SK-N-SH treated with all-trans-retinoic acid at 6 μM for 48 hours (cell line): ENCODE measurements around the gene SKIL.

Experiments
- ARNTL ChIP-seq: fragments of 450-650 bp; formaldehyde crosslinking; IDR thresholded peaks from 2 replicates; pipeline ENCODE4 v1.5.0; 2020; ENCODE audit warnings: low read depth, mild to moderate bottlenecking, moderate library complexity, borderline replicate concordance
- BACH2 ChIP-seq: fragments of 250-450 bp; sonication (Bioruptor Pico); IDR thresholded peaks from 2 replicates; pipeline ENCODE4 v1.9.0; 2021; ENCODE audit warnings: mild to moderate bottlenecking, borderline replicate concordance
- CREB5 ChIP-seq: fragments of 250-450 bp; sonication (Bioruptor Pico); IDR thresholded peaks from 2 replicates; pipeline ENCODE4 v1.5.1; 2020; ENCODE audit warnings: low read depth, mild to moderate bottlenecking, moderate library complexity
- GLIS3 ChIP-seq: fragments of 250-450 bp; sonication (Bioruptor Pico); IDR thresholded peaks from 2 replicates; pipeline ENCODE4 v1.5.0; 2020; ENCODE audit warnings: mild to moderate bottlenecking, moderate library complexity
- ISL1 ChIP-seq: fragments of 250-450 bp; sonication (Bioruptor Pico); IDR thresholded peaks from 2 replicates; pipeline ENCODE4 v2.1.2; 2022; ENCODE audit warnings: mild to moderate bottlenecking, moderate library complexity
- PATZ1 ChIP-seq: fragments of 250-450 bp; sonication (Bioruptor Pico); IDR thresholded peaks from 2 replicates; pipeline ENCODE4 v1.8.0; 2020; ENCODE audit warnings: mild to moderate bottlenecking, moderate library complexity, borderline replicate concordance
- PPARA ChIP-seq: fragments of 250-450 bp; sonication (Bioruptor Pico); IDR thresholded peaks from 2 replicates; pipeline ENCODE4 v1.5.0; 2020; ENCODE audit warnings: mild to moderate bottlenecking, borderline replicate concordance
- RARB ChIP-seq: fragments of 250-450 bp; sonication (Bioruptor Pico); IDR thresholded peaks from 2 replicates; pipeline ENCODE4 v1.8.0; 2021; ENCODE audit warnings: mild to moderate bottlenecking, moderate library complexity
- ZFP3 ChIP-seq: fragments of 250-450 bp; sonication (Bioruptor Pico); IDR thresholded peaks from 2 replicates; pipeline ENCODE4 v1.5.0; 2020; ENCODE audit warnings: mild to moderate bottlenecking, moderate library complexity
- ZFP30 ChIP-seq: fragments of 450-650 bp; formaldehyde crosslinking; IDR thresholded peaks from 2 replicates; pipeline ENCODE4 v1.5.0; 2022; ENCODE audit warnings: mild to moderate bottlenecking, moderate library complexity
- ZNF8 ChIP-seq: fragments of 450-650 bp; formaldehyde crosslinking; IDR thresholded peaks from 2 replicates; pipeline ENCODE4 v1.5.0; 2020; ENCODE audit warnings: mild to moderate bottlenecking, moderate library complexity

DNA sequence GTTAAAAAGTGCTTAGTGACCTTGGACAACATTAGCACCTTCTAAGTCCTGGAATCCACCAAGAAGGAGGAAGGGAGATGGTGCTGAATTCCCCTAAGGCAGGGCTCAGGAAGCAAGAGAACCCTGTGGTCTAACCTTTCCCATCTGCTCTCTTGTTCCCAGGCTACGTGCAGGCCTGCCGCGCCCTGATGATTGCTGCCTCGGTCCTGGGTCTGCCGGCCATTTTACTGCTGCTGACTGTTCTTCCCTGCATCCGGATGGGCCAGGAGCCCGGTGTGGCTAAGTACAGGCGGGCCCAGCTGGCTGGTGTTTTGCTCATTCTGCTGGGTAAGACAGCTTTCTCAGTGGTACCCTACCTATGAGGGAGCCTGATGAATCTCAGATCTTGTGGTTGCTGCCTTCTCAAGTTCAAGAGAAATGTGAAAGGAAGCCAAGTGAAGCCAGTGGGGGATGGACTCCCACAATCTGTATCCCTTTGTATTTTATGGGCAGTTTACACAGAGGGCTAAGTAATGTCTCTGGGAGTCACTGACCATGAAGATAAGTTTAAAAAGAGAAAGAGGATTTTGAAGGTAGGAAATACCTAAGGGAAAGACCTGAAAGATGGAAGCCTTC is 65.6 kb downstream of the SKIL start:
- no peak for TF ChIP-seq RARB (CRISPR knock-in tag)
- no peak for TF ChIP-seq PPARA
- TF ChIP-seq ARNTL (CRISPR knock-in tag): no peak
- no peak for TF ChIP-seq ZFP30 (CRISPR knock-in tag)
- no peak for TF ChIP-seq GLIS3 (CRISPR knock-in tag)
- TF ChIP-seq BACH2 (CRISPR knock-in tag): no peak
- no peak for TF ChIP-seq ZFP3 (CRISPR knock-in tag)
- no peak for TF ChIP-seq CREB5 (CRISPR knock-in tag)
- TF ChIP-seq PATZ1 (CRISPR knock-in tag): no peak
- no peak for TF ChIP-seq ZNF8 (CRISPR knock-in tag)
- no peak for TF ChIP-seq ISL1
